Fibroblast of skin of right quadriceps (primary cell): ENCODE measurements around the gene BPIFA3.

ENCODE experiments used
- DNase-seq: peaks from one replicate; pipeline ENCODE4 v3.0.0-alpha.2; 2013

The BPIFA3 gene

DNA sequence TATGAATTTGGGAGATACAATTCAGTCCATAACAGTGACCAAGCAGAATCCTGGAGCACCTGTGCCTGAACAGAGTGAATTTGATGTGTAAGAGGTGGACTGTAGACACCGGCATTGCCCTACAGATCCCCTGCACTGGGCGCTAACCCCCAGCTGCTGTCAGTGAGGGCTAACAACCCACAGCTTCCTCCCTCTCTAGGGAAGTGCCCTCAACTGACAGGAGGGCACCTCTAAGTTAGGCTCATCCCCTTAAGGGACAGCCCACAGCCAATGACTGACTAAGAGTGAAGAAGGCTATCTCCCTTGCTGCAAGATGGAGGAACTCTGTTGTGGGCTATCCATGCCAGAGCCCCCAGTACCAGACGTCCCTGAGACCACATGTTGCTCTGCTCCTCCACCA, 50.5 kb downstream of the BPIFA3 start:
- no peak for DNase-seq

DNA sequence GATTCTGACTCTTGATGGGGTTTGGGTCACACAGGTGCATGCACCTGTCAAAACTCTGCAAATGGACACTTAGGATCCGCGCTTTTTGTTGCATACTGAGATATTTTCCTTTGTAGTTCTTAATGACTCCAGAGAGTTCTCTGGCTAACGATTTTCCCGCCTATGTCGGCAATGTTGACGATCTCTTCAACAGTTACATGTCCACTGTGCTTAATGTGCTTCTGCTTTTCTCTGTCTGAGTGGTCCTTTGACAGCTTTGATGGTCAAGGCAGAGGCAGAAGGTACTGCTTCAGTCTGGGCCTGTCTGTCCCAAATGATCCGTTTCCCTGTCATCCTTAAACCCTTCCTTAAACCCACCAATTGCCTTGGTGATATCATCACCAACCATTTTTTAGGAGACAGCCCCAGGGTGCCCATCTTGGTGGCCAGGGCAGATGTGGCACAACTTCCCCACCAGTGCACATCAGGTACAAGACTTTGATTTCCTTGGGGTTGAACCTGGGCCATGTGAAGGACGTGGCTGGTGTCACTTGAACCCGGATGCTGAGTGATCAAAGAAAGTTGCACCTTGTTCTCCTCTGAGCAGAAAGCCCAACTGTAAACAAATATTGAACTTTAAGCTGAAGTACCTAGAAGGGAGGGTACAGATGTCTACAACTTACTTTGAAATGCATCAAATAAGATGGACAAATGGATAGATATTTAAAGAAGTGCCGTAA, 55.2 kb downstream of the BPIFA3 start:
- no peak for DNase-seq

- DNase-seq: no peak
These were observed 56.1 kb downstream of the BPIFA3 start for GRCh38 chr20:33273117-33273851.

GRCh38 chr20:33275215-33275614, 58.1 kb downstream of the BPIFA3 start:
- DNase-seq: no peak

DNA sequence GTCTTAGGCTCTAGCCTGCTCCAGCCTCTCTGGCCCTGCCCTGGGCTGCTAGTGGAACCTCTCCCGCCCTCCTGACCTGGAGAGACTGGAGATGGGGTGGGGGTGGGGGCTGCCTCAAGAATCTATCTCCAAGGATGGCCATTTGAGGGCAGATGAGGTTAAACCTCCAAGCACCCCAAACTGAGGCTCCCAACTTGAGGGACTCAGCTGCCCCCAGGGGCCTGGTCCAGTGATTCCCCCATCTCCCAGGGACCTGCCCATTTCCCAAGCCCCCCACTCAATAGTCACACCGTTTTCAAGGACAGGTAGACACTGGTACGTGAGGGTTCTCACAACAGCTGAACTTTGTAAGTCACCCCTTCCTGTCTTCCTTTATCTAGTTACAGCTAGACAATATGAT, 58.7 kb downstream of the BPIFA3 start:
- DNase-seq: no peak

DNA sequence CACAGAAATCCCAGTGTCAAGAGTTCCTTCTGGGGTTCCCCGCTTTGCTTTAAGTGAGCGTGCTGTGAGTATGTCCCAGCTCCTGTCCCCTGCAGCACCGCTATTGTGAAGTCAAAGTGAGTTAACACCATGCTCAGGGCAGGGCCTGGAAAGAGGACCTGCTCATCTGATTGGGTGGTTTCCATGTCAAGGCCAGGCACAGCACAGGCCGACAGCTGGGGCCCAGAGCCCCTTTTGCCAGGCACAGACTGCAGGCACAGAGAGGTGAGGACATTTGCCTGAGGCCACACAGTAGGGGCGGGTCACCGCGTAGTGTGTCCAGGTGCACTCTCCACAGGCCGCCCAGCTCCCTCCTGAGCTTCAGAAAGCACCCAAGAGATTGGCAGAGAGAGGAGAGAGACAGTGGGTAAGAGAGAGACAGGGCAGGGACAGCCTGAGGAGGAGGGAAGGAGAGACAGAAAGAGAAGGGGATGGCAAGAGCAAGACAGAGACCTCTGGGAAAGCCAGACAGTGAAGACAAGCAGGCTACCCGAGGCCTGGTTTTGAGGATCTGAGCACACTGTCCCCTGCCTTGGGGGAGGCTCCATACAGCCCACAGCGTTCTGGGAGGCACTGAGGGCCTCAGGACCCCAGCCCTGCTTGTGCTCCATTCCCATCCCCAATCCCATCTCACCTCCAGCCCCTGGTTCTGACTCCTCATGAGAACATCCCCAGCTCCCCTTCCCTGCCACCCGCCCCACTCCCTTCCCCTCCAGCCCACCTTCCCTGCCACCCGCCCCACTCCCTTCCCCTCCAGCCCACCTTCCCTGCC, 59.4 kb downstream of the BPIFA3 start:
- DNase-seq: no peak
